Bronchial epithelial cell (primary cell): Measurements from ENCODE around the gene TMEM266. TPM values are rescaled to one million over a fixed set of nuclear protein-coding genes. Genes with fewer than 3 reads are reported as not detected.

Experiments used
- DNase-seq: peaks from one replicate; pipeline ENCODE4 v3.0.0-alpha.2; 2010; ENCODE audit warnings: low read depth
- FAIRE-seq: peaks from 2 replicates; lab custom pipeline; 2011; peaks lifted over from hg19 to GRCh38; lab: Jason Lieb, UNC
- H3K27me3 ChIP-seq: 2 replicates; pipeline ENCODE4 v1.5.1; 2011; ENCODE audit warnings: low read length; ENCODE audit not compliant: control insufficient read depth, insufficient read depth
- H3K36me3 ChIP-seq: 2 replicates; pipeline ENCODE4 v1.5.1; 2011; ENCODE audit warnings: low read length; ENCODE audit not compliant: control insufficient read depth, insufficient read depth
- H3K4me3 ChIP-seq: 2 replicates; pipeline ENCODE4 v1.5.1; 2011; ENCODE audit warnings: mild to moderate bottlenecking, low read depth, low read length, control low read depth
- total RNA-seq: library from RNA; depleted of rRNA; stranded (reverse); fragments of >200 nt; gene quantifications from 2 replicates; pipeline ENCODE4 v1.2.1, GENCODE V29; 2014
- TF ChIP-seq, protein P1 (sequence below): IDR thresholded peaks from 2 replicates; pipeline ENCODE4 v1.5.1; 2011; ENCODE audit warnings: mild to moderate bottlenecking, moderate library complexity, low read length, control low read depth, inconsistent platforms; ENCODE audit not compliant: insufficient read depth, severe bottlenecking

TMEM266 gene
- total RNA-seq, 1 donor from 2014 or later, result under 0.01 TPM

DNA sequence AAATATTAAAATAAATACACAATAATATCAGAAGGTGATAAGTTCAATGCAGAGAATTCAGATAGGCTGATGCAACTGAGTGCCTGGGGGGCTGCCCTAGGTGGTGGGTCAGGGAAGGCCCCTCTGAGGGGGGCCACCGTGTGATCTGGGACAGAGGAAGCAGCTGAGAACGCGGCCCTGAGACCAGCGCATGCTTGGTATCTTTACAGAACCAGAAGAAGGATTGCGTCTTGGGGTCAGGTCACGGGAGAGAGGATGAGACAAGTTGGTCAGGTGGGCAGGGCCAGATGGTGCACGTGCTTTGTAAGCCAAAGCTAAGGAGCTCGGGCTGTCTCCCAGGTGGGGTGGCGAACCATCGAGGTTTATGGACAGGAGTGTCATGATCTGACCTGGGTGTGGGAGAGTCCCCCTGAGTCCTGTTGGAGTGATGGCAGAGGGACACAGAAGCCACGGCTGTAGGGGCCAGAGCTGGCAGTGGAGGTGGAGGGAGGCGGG lies 130.3 kb downstream of the TMEM266 start:
- TF ChIP-seq, protein P1, sequence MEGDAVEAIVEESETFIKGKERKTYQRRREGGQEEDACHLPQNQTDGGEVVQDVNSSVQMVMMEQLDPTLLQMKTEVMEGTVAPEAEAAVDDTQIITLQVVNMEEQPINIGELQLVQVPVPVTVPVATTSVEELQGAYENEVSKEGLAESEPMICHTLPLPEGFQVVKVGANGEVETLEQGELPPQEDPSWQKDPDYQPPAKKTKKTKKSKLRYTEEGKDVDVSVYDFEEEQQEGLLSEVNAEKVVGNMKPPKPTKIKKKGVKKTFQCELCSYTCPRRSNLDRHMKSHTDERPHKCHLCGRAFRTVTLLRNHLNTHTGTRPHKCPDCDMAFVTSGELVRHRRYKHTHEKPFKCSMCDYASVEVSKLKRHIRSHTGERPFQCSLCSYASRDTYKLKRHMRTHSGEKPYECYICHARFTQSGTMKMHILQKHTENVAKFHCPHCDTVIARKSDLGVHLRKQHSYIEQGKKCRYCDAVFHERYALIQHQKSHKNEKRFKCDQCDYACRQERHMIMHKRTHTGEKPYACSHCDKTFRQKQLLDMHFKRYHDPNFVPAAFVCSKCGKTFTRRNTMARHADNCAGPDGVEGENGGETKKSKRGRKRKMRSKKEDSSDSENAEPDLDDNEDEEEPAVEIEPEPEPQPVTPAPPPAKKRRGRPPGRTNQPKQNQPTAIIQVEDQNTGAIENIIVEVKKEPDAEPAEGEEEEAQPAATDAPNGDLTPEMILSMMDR, result no peak
- no peak overlapping the region for H3K4me3 ChIP-seq
- no peaks in the 10 kb centered on the region for H3K36me3 ChIP-seq
- DNase-seq, result no peak
- no peaks in the 10 kb centered on the region for H3K27me3 ChIP-seq
- FAIRE-seq, result no peak

- no peaks in the 10 kb centered on the region for H3K36me3 ChIP-seq
- FAIRE-seq, result no peak
- H3K4me3 ChIP-seq, result peak overlapping the region; percentile 21
- TF ChIP-seq, protein P1, result peak; percentile 94
- DNase-seq, result peak; percentile 42
- no peaks in the 10 kb centered on the region for H3K27me3 ChIP-seq
These were observed 131.2 kb downstream of the TMEM266 start for GRCh38 chr15:76190751-76191538.

DNA sequence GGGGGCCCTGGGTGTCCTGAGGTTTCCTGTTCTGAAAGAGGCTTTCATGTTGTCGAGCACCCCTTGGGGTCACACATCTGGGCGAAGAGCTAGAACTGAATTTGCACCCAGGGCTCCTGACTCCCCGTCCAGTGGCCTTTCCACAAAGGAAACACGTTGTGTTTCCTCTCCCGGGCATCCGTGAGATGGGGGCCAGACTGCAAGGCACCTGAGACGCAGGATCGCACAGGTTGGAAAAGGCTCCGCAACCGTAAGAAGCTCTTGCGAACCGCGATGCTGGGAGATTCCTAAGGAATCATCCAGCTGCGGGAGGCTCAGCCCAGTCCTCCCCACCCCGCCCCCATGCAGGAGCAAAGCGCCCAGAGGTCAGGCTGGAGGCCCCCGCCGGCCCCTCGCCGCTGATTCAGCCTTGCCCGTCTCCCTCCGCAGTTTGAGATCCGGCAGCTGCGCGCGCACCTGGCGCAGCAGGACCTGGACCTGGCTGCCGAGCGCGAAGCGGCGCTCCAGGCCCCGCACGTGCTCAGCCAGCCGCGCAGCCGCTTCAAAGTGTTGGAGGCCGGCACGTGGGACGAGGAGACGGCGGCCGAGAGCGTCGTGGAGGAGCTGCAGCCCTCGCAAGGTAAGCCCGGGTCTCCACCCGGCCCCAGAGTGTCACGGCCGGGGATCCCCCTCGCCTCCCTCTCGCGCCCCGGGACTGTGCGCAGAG lies 131.9 kb downstream of the TMEM266 start:
- DNase-seq (no peak), FAIRE-seq (no peak)
- Histone ChIP-seq H3K27me3 (no peaks in the 10 kb centered on the region), H3K36me3 (no peaks in the 10 kb centered on the region), H3K4me3 (no peak overlapping the region)
- TF ChIP-seq, protein P1, result no peak

DNA sequence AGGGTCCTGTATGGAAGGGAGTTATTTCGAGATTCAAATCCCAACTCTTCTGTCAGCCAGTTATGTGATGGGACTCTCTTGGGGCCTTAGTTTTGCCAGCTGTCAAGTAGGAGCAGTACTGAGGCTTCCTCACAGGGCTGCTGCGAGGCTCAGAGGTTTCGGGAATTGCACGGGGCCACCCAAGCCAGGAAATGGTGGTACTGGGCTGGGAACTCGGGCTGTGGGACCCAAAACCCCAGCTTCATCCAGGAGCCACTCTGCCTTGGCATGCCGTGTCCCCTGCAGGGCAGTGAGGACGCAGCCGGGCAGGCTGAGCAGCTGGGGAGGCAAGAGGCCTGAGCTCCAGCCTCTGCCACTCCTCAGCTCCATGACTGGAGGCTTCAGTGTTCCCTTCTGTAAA lies 132.9 kb downstream of the TMEM266 start:
- TF ChIP-seq, protein P1, result no peak
- no peak overlapping the region for H3K4me3 ChIP-seq
- H3K36me3 ChIP-seq, result no peaks in the 10 kb centered on the region
- DNase-seq (no peak), FAIRE-seq (no peak)
- H3K27me3 ChIP-seq, result no peaks in the 10 kb centered on the region

DNA sequence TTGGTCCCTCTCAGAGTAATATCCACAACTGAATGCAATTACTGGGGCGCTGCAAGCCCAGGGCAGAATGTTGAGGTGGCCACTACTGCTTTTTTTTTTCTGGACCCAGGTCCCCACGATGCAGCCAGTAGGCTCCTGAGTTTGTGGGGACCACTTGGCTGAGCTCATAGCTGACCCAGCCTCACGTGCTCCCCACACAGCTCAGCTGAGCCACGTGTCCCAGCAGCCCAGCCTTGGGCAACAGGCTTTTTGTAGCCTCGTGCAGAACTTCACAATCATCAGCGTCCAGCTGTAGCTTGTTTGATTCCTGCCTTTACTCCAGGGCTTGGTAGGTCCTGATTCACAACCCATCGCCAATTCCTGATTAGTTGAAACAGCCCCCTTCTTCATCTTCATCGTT lies 134.1 kb downstream of the TMEM266 start:
- DNase-seq (no peak), FAIRE-seq (no peak)
- TF ChIP-seq, protein P1, result no peak
- no peak overlapping the region for H3K4me3 ChIP-seq
- H3K27me3 ChIP-seq, result no peaks in the 10 kb centered on the region
- no peaks in the 10 kb centered on the region for H3K36me3 ChIP-seq
